Measurements from ENCODE around the gene SOX3. TPM values are rescaled to one million over a fixed set of nuclear protein-coding genes. Genes with fewer than 3 reads are reported as not detected.

SOX3 gene
- total and polyA plus RNA-seq, 2 of the 8 experiments (the other 6 are each of a cell fraction or from before 2014, with no cell fraction given), result 10.4 to 41.0 TPM

GRCh38 chrX:140505421-140506337 lies 810 bp upstream of the SOX3 start:
- Histone ChIP-seq H4K8ac (ENCODE audit: extremely low read depth, insufficient read depth, low read length) (no peak overlapping the region), H3K18ac (ENCODE audit: extremely low read depth, low read length) (no peak overlapping the region; the same call in 1 of the 2 replicates), H3K27ac (ENCODE audit: low read depth, low read length) (no peak overlapping the region), H3K4me1 (replicated peaks in 1 of 4; ENCODE audit: control insufficient read depth in 3 of 4, insufficient read depth in 4 of 4, low read length in 3 of 4) (peaks cover 0 to 11% (median 6%) of the 10 kb centered on the region in 4 experiments; a peak in 6 of 7 replicates), H3K9me3 (ENCODE audit: insufficient read depth in 2 of 2, low read depth in 1 of 2, low read length in 1 of 2) (no peaks in the 10 kb centered on the region), H3K23ac (ENCODE audit: insufficient read length) (no peak overlapping the region), H3K79me1 (ENCODE audit: low read depth, low read length) (no peaks in the 10 kb centered on the region), H3K4ac (replicated peaks; ENCODE audit: insufficient read length, low read depth, low read length) (no peak overlapping the region), H2BK120ac (replicated peaks; ENCODE audit: low read depth, low read length) (no peak overlapping the region), H2BK15ac (ENCODE audit: low read length) (no peak overlapping the region), H4K91ac (replicated peaks; ENCODE audit: insufficient read length, low read length) (no peak overlapping the region), H4K20me1 (replicated peaks in 1 of 2; ENCODE audit: control insufficient read depth in 1 of 2, insufficient read depth in 2 of 2, low read length in 2 of 2) (peaks cover 0 to 2% of the 10 kb centered on the region in 2 experiments), H3K4me3 (ENCODE audit: extremely low read depth in 1 of 4, insufficient read depth in 2 of 4, low read depth in 3 of 4, low read length in 4 of 4) (peak overlapping the region; percentile 49 to 72 (median 54)), H3K27me3 (replicated peaks in 1 of 4; ENCODE audit: control insufficient read depth in 3 of 4, extremely low read depth in 1 of 4, insufficient read depth in 3 of 4, low read length in 3 of 4) (peaks cover 15 to 74% (median 47%) of the 10 kb centered on the region in 4 experiments), H3K14ac (ENCODE audit: insufficient read length) (no peak overlapping the region), H2AFZ (ENCODE audit: low read length) (no peak overlapping the region; the same call in 1 of the 2 replicates), H3K79me2 (ENCODE audit: control insufficient read depth in 1 of 2, insufficient read depth in 2 of 2, low read length in 2 of 2) (peaks cover 0 to 3% of the 10 kb centered on the region in 2 experiments; a peak in 1 of 4 replicates), H2AK5ac (ENCODE audit: low read depth, low read length) (no peak overlapping the region), H2BK12ac (ENCODE audit: low read depth, low read length) (no peak overlapping the region), H3K4me2 (ENCODE audit: insufficient read depth in 1 of 2, low read depth in 2 of 2, low read length in 2 of 2) (peak overlapping the region; percentile 68 to 84), H2BK5ac (ENCODE audit: low read depth, low read length) (no peak overlapping the region), H3K36me3 (ENCODE audit: control insufficient read depth in 2 of 4, insufficient read depth in 4 of 4, low read length in 3 of 4) (no peaks in the 10 kb centered on the region), H3K56ac (replicated peaks; ENCODE audit: insufficient read length, low read depth, low read length) (no peak overlapping the region), H3K23me2 (ENCODE audit: low read depth, low read length) (peaks cover 16% of the 10 kb centered on the region; the same call in 1 of the 2 replicates), H2BK20ac (ENCODE audit: low read length) (no peak overlapping the region), H4K5ac (ENCODE audit: insufficient read length, low read depth, low read length) (no peak overlapping the region), H3K9ac (replicated peaks in 1 of 4; ENCODE audit: extremely low read depth in 1 of 4, low read depth in 3 of 4, low read length in 3 of 4) (no peak overlapping the region; a peak in 2 of 7 replicates)
- FAIRE-seq, result no peak
- WGBS, 2 experiments (ENCODE audit: extremely low coverage in 1 of 2, insufficient coverage in 1 of 2, insufficient read length in 1 of 2, insufficient replicate concordance in 2 of 2, low coverage in 1 of 2, low lambda C conversion rate in 2 of 2, missing lambda C conversion rate in 1 of 2), result 1% methylated on average over 23 of the region's 63 CpGs; no CpG with 5 or more reads in 1 of the 2 experiments
- POLR2A ChIA-PET (ENCODE audit: partially characterized antibody), result interaction anchor here (1.3 to 1.6 kb wide), 3 partner anchors 18 to 66 kb away, joined by 3 to 5 read pairs (median 4); no protein-coding TSS in a partner anchor
- DNase-seq (ENCODE audit: low read depth in 1 of 2, low spot score in 2 of 2), result peak in 1 of 2 experiments; percentile 53
- CTCF ChIA-PET (ENCODE audit: partially characterized antibody), result interaction anchor here (0.8 to 1.0 kb wide), 2 partner anchors 329 to 449 kb away, joined by 3 read pairs; no protein-coding TSS in a partner anchor
- TF ChIP-seq EZH2 (IDR thresholded peaks at IDR 0.05; ENCODE audit: low read depth, low read length, severe bottlenecking), result peak; percentile 35
- TF ChIP-seq SAP30 (IDR thresholded peaks at IDR 0.05; ENCODE audit: insufficient read depth, insufficient replicate concordance, low read length), result no peak
- TF ChIP-seq GTF2F1 (IDR thresholded peaks at IDR 0.05; ENCODE audit: borderline replicate concordance, low read depth, low read length), result no peak
- TF ChIP-seq NANOG (IDR thresholded peaks at IDR 0.05; ENCODE audit: insufficient read depth, low read depth, low read length, poor library complexity, severe bottlenecking), result no peak
- TF ChIP-seq ASH2L (IDR thresholded peaks at IDR 0.05; ENCODE audit: low read length), result peak; percentile 34
- no peak for TF ChIP-seq E2F6 (IDR thresholded peaks at IDR 0.05)
- TF ChIP-seq CBX5 (IDR thresholded peaks at IDR 0.05; ENCODE audit: low read depth, low read length), result no peak
- TF ChIP-seq JUN (IDR thresholded peaks at IDR 0.05; ENCODE audit: low read depth, low read length), result no peak
- TF ChIP-seq ATF3 (IDR thresholded peaks at IDR 0.05; ENCODE audit: insufficient read depth, low read depth, low read length), result no peak
